Caco-2 (cell line): ENCODE measurements around the gene GBA2. TPM values are rescaled to one million over a fixed set of nuclear protein-coding genes. Genes with fewer than 3 reads are reported as not detected.

Experiments
- BruUV-seq: library from RNA; stranded (reverse); fragments of 400-500 nt; replicated peaks from 2 replicates; lab custom pipeline; 2021; lab: Mats Ljungman, UMichigan
- CTCF ChIA-PET: fragments of 300-600 bp; sonication (Branson Sonifier 250); formaldehyde crosslinking; loops from one replicate; lab custom pipeline; 2022; ENCODE audit warnings: antibody characterized with exemption; lab: Charles Lee
- POLR2A ChIA-PET: fragments of 300-600 bp; sonication (Branson Sonifier 250); formaldehyde crosslinking; loops from one replicate; lab custom pipeline; 2022; ENCODE audit warnings: antibody characterized with exemption; lab: Charles Lee
- DNase-seq, 2 experiments: peaks; one replicate each; pipeline versions ENCODE4 v3.0.0 to v3.0.0-alpha.2; 2020 to 2022
- H3K27me3 ChIP-seq: replicated peaks from 2 replicates; pipeline ENCODE4 v1.6.0; 2011; ENCODE audit warnings: low read length; ENCODE audit not compliant: control insufficient read depth, insufficient read depth
- H3K36me3 ChIP-seq: 2 replicates; pipeline ENCODE4 v1.5.1; 2011; ENCODE audit warnings: low read length; ENCODE audit not compliant: control insufficient read depth, insufficient read depth
- H3K4me1 ChIP-seq: fragments of 250-450 bp; sonication (Bioruptor Pico); 2 replicates; pipeline ENCODE4 v1.5.1; 2020; ENCODE audit warnings: mild to moderate bottlenecking
- H3K4me3 ChIP-seq: 2 replicates; pipeline ENCODE4 v1.5.1; 2011; ENCODE audit warnings: low read depth, mild to moderate bottlenecking, control low read depth, low read length
- H3K9me3 ChIP-seq: fragments of 250-450 bp; sonication (Bioruptor Pico); 2 replicates; pipeline ENCODE4 v1.5.1; 2020; ENCODE audit warnings: mild to moderate bottlenecking, moderate library complexity
- H3K27ac Mint-ChIP-seq: one replicate; pipeline ENCODE4 v1.8.0; 2022; ENCODE audit warnings: mixed read lengths; ENCODE audit not compliant: unreplicated experiment
- H3K27me3 Mint-ChIP-seq: one replicate; pipeline ENCODE4 v1.8.0; 2022; ENCODE audit warnings: mixed read lengths; ENCODE audit not compliant: insufficient read depth, unreplicated experiment
- H3K36me3 Mint-ChIP-seq: one replicate; pipeline ENCODE4 v1.8.0; 2022; ENCODE audit warnings: mild to moderate bottlenecking, mixed read lengths; ENCODE audit not compliant: insufficient read depth, unreplicated experiment
- H3K4me1 Mint-ChIP-seq: one replicate; pipeline ENCODE4 v1.8.0; 2022; ENCODE audit warnings: low read depth, mixed read lengths; ENCODE audit not compliant: unreplicated experiment
- H3K4me3 Mint-ChIP-seq: one replicate; pipeline ENCODE4 v1.8.0; 2022; ENCODE audit warnings: mild to moderate bottlenecking, moderate library complexity, mixed read lengths; ENCODE audit not compliant: unreplicated experiment
- H3K9me3 Mint-ChIP-seq: one replicate; pipeline ENCODE4 v1.8.0; 2022; ENCODE audit warnings: mixed read lengths; ENCODE audit not compliant: unreplicated experiment
- intact Hi-C: fragments of 100-400 bp; cut with micrococcal nuclease; formaldehyde crosslinking; loops from one replicate; pipeline ENCODE4 v1.10.0; 2022; ENCODE audit not compliant: unreplicated experiment
- total RNA-seq: library from RNA; stranded (reverse); gene quantifications from 2 replicates; pipeline ENCODE4 v1.2.3, GENCODE V29; 2022
- TF ChIP-seq, protein P1 (sequence below), 2 experiments: fragments of 200-600 bp in 1 of 2; IDR thresholded peaks; 1 replicate in 1 of 2; 2 replicates in 1 of 2; pipeline versions ENCODE4 v1.5.1 to v1.8.0; 2011 to 2022; ENCODE audit warnings: antibody characterized with exemption in 1 of 2, control low read depth in 1 of 2, inconsistent platforms in 1 of 2, low read depth in 1 of 2, low read length in 1 of 2, mild to moderate bottlenecking in 1 of 2, moderate library complexity in 1 of 2; ENCODE audit not compliant: insufficient read depth in 1 of 2, severe bottlenecking in 1 of 2, unreplicated experiment in 1 of 2

Gene GBA2
- total RNA-seq, 1 experiment from 2014 or later = 108 TPM

DNA sequence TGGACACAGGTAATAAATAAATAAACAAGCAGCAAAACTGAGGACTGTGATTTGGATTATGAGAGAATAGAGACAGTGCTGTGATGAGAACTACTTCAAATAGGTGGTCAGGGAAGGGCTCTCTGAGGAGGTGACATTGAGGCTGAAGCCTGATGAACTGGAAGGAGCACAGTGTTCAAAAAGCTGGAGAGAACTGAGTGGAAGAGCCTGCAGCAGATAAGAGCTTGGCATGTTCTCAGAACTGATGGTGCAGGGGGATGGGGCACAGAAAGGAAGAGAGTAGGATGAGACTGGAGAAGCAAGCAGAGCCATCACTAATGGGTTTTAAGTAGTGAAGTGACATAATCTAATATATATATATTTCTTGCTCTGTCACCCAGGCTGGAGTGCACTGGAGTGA, 48.1 kb downstream of the GBA2 start:
- no peaks in the 10 kb centered on the region for H3K27me3 Mint-ChIP-seq
- Histone ChIP-seq H3K36me3 (peaks cover 3% of the 10 kb centered on the region), H3K4me3 (no peak overlapping the region), H3K27me3 (no peaks in the 10 kb centered on the region), H3K9me3 (no peaks in the 10 kb centered on the region), H3K4me1 (peaks cover 5% of the 10 kb centered on the region)
- intact Hi-C loops = no loop called here
- no peaks in the 10 kb centered on the region for H3K4me1 Mint-ChIP-seq
- TF ChIP-seq, protein P1, sequence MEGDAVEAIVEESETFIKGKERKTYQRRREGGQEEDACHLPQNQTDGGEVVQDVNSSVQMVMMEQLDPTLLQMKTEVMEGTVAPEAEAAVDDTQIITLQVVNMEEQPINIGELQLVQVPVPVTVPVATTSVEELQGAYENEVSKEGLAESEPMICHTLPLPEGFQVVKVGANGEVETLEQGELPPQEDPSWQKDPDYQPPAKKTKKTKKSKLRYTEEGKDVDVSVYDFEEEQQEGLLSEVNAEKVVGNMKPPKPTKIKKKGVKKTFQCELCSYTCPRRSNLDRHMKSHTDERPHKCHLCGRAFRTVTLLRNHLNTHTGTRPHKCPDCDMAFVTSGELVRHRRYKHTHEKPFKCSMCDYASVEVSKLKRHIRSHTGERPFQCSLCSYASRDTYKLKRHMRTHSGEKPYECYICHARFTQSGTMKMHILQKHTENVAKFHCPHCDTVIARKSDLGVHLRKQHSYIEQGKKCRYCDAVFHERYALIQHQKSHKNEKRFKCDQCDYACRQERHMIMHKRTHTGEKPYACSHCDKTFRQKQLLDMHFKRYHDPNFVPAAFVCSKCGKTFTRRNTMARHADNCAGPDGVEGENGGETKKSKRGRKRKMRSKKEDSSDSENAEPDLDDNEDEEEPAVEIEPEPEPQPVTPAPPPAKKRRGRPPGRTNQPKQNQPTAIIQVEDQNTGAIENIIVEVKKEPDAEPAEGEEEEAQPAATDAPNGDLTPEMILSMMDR (IDR thresholded peaks at IDR 0.05; ENCODE audit: insufficient read depth in 1 of 2, low read depth in 1 of 2, low read length in 1 of 2, severe bottlenecking in 1 of 2, unreplicated experiment in 1 of 2) = no peak
- no peaks in the 10 kb centered on the region for H3K9me3 Mint-ChIP-seq
- no TSS peak for BruUV-seq
- CTCF ChIA-PET = no interaction called here
- no peak overlapping the region for H3K27ac Mint-ChIP-seq
- no peak overlapping the region for H3K4me3 Mint-ChIP-seq
- POLR2A ChIA-PET = no interaction called here
- DNase-seq = no peak
- peaks cover 37% of the 10 kb centered on the region for H3K36me3 Mint-ChIP-seq

DNA sequence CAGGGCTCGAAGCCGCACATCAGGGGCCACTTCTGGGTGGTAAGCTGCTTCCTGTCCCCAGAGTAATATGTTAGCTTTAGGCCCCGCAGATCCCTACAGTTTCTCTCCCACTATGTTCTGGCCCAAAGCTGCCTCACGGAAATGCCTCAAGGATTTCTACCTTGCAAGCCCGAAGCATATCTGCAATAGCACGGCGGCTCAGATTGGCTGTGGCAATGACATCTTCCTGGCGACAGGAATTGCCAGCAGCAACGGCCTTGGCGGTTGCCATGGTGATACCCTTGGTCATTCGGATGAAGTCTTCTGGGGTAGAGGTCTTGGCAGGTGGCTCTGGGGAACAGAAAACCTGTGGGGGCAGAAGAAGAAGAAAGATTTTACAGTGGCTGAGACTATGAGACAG, 49.0 kb downstream of the GBA2 start:
- no peak for DNase-seq
- no peak overlapping the region for H3K4me3 ChIP-seq
- no peak overlapping the region for H3K27ac Mint-ChIP-seq
- TF ChIP-seq, protein P1 (IDR thresholded peaks at IDR 0.05; ENCODE audit: insufficient read depth in 1 of 2, low read depth in 1 of 2, low read length in 1 of 2, severe bottlenecking in 1 of 2, unreplicated experiment in 1 of 2) = no peak
- H3K36me3 ChIP-seq = peaks cover 1% of the 10 kb centered on the region
- intact Hi-C loops = no loop called here
- H3K27me3 Mint-ChIP-seq = no peaks in the 10 kb centered on the region
- H3K4me1 Mint-ChIP-seq = no peaks in the 10 kb centered on the region
- no TSS peak for BruUV-seq
- no peaks in the 10 kb centered on the region for H3K9me3 Mint-ChIP-seq
- no peaks in the 10 kb centered on the region for H3K27me3 ChIP-seq
- H3K4me3 Mint-ChIP-seq = no peak overlapping the region
- H3K9me3 ChIP-seq = no peaks in the 10 kb centered on the region
- H3K4me1 ChIP-seq = peaks cover 8% of the 10 kb centered on the region
- H3K36me3 Mint-ChIP-seq = peaks cover 36% of the 10 kb centered on the region
- POLR2A ChIA-PET = no interaction called here
- CTCF ChIA-PET = no interaction called here

DNA sequence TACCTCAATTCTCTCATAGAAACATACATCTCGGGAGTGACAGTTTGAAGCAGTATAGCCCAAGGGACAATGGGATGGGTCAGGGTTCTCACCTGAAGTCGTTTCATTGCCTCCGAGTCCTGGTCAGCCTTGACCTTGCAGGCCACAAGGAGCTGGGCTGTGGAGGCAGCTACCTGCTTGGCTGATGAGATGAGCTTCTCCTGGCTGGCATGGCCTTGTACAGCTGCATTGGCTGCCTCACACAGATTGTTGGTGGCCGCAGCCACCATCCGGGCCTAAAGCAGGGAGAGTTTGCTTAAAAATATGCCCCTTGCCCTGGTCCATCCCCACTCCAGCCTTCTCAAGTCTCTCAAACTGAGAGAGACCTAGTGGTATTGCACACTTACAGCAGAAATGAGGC, 50.8 kb downstream of the GBA2 start:
- Mint-ChIP-seq H3K4me3 (no peak overlapping the region), H3K9me3 (no peaks in the 10 kb centered on the region), H3K4me1 (no peaks in the 10 kb centered on the region), H3K27me3 (no peaks in the 10 kb centered on the region), H3K36me3 (peaks cover 21% of the 10 kb centered on the region), H3K27ac (no peak overlapping the region)
- Histone ChIP-seq H3K27me3 (no peaks in the 10 kb centered on the region), H3K4me3 (no peak overlapping the region), H3K9me3 (no peaks in the 10 kb centered on the region), H3K36me3 (peaks cover 1% of the 10 kb centered on the region), H3K4me1 (peaks cover 8% of the 10 kb centered on the region)
- BruUV-seq = no TSS peak
- ChIA-PET CTCF (interaction anchor here (0.7 to 4.8 kb wide), 3 partner anchors 25 to 40 kb away, joined by 3 to 35 read pairs (median 5); partner anchors contain the start of genes ARHGEF39, CA9, CCDC107 and RMRP), POLR2A (no interaction called here)
- TF ChIP-seq, protein P1 (IDR thresholded peaks at IDR 0.05; ENCODE audit: insufficient read depth in 1 of 2, low read depth in 1 of 2, low read length in 1 of 2, severe bottlenecking in 1 of 2, unreplicated experiment in 1 of 2) = no peak
- intact Hi-C loops = no loop called here
- no peak for DNase-seq
